Measurements from ENCODE around the gene RELA.

The RELA gene

GRCh38 chr11:65636108-65637031, 26.3 kb downstream of the RELA start:
- DNase-seq, result no peak
- Histone ChIP-seq H2AK5ac (ENCODE audit: low read length, severe bottlenecking) (no peak overlapping the region), H3K18ac (ENCODE audit: low read depth in 1 of 2, low read length in 2 of 2) (no peak overlapping the region), H3K36me3 (ENCODE audit: control insufficient read depth in 1 of 2, insufficient read depth in 2 of 2, low read depth in 1 of 2, low read length in 2 of 2) (peaks cover 58 to 76% of the 10 kb centered on the region in 2 experiments), H3K4me1 (ENCODE audit: control insufficient read depth, insufficient read depth, low read depth, low read length) (peaks cover 27% of the 10 kb centered on the region), H3K79me1 (replicated peaks; ENCODE audit: low read length, poor library complexity, severe bottlenecking) (peaks cover 42% of the 10 kb centered on the region), H4K8ac (ENCODE audit: low read length) (no peak overlapping the region), H3K4me2 (ENCODE audit: low read length, poor library complexity, severe bottlenecking) (no peak overlapping the region), H2BK120ac (ENCODE audit: low read depth, low read length) (no peak overlapping the region), H3K4me3 (ENCODE audit: insufficient read depth in 1 of 2, low read depth in 1 of 2, low read length in 2 of 2) (no peak overlapping the region), H3K14ac (ENCODE audit: low read length in 2 of 2) (no peak overlapping the region), H3K27ac (ENCODE audit: low read length, poor library complexity, severe bottlenecking) (no peak overlapping the region), H3K9me3 (ENCODE audit: control insufficient read depth, low read length) (no peaks in the 10 kb centered on the region), H4K91ac (ENCODE audit: low read length) (no peak overlapping the region), H2BK12ac (ENCODE audit: low read length in 2 of 2) (no peak overlapping the region), H3K27me3 (ENCODE audit: control insufficient read depth in 1 of 2, insufficient read depth in 1 of 2, low read length in 2 of 2) (no peaks in the 10 kb centered on the region), H2BK15ac (ENCODE audit: low read depth, poor library complexity, severe bottlenecking) (no peak overlapping the region), H3K23ac (ENCODE audit: low read length in 2 of 2) (no peak overlapping the region), H2BK5ac (ENCODE audit: low read depth, low read length, poor library complexity, severe bottlenecking) (no peak overlapping the region), H3K9ac (ENCODE audit: low read length) (no peak overlapping the region), H3K4ac (ENCODE audit: low read depth in 1 of 2, low read length in 2 of 2) (no peak overlapping the region), H2AFZ (ENCODE audit: low read depth, low read length) (no peak overlapping the region)
- 96% methylated on average over 28 of the region's 28 CpGs for WGBS

GRCh38 chr11:65634905-65635731, 27.6 kb downstream of the RELA start:
- Histone ChIP-seq H2AFZ (ENCODE audit: low read depth, low read length) (no peak overlapping the region), H4K8ac (ENCODE audit: low read length) (no peak overlapping the region), H2BK15ac (ENCODE audit: low read depth, poor library complexity, severe bottlenecking) (no peak overlapping the region), H3K27me3 (ENCODE audit: control insufficient read depth in 1 of 2, insufficient read depth in 1 of 2, low read length in 2 of 2) (no peaks in the 10 kb centered on the region), H3K4ac (ENCODE audit: low read depth in 1 of 2, low read length in 2 of 2) (no peak overlapping the region), H3K4me2 (ENCODE audit: low read length, poor library complexity, severe bottlenecking) (no peak overlapping the region), H2BK120ac (ENCODE audit: low read depth, low read length) (no peak overlapping the region), H2BK5ac (ENCODE audit: low read depth, low read length, poor library complexity, severe bottlenecking) (no peak overlapping the region), H3K4me1 (ENCODE audit: control insufficient read depth, insufficient read depth, low read depth, low read length) (peaks cover 23% of the 10 kb centered on the region), H2BK12ac (ENCODE audit: low read length in 2 of 2) (no peak overlapping the region), H3K4me3 (ENCODE audit: insufficient read depth in 1 of 2, low read depth in 1 of 2, low read length in 2 of 2) (no peak overlapping the region), H3K36me3 (ENCODE audit: control insufficient read depth in 1 of 2, insufficient read depth in 2 of 2, low read depth in 1 of 2, low read length in 2 of 2) (peaks cover 65 to 76% of the 10 kb centered on the region in 2 experiments), H4K91ac (ENCODE audit: low read length) (peak overlapping the region; percentile 46), H3K14ac (ENCODE audit: low read length in 2 of 2) (no peak overlapping the region), H2AK5ac (ENCODE audit: low read length, severe bottlenecking) (no peak overlapping the region), H3K18ac (ENCODE audit: low read depth in 1 of 2, low read length in 2 of 2) (no peak overlapping the region), H3K23ac (ENCODE audit: low read length in 2 of 2) (no peak overlapping the region), H3K9ac (ENCODE audit: low read length) (no peak overlapping the region), H3K27ac (ENCODE audit: low read length, poor library complexity, severe bottlenecking) (no peak overlapping the region), H3K9me3 (ENCODE audit: control insufficient read depth, low read length) (no peaks in the 10 kb centered on the region), H3K79me1 (replicated peaks; ENCODE audit: low read length, poor library complexity, severe bottlenecking) (peaks cover 42% of the 10 kb centered on the region)
- DNase-seq, result no peak
- 97% methylated on average over 46 of the region's 46 CpGs for WGBS

- H3K9ac ChIP-seq (ENCODE audit: low read length), result no peak overlapping the region
- H2AK5ac ChIP-seq (ENCODE audit: low read length, severe bottlenecking), result no peak overlapping the region
- WGBS, result 97% methylated on average over 11 of the region's 11 CpGs
- no peak overlapping the region for H2BK120ac ChIP-seq (ENCODE audit: low read depth, low read length)
- H3K23ac ChIP-seq (ENCODE audit: low read length in 2 of 2), result no peak overlapping the region
- H4K8ac ChIP-seq (ENCODE audit: low read length), result no peak overlapping the region
- H3K9me3 ChIP-seq (ENCODE audit: control insufficient read depth, low read length), result no peaks in the 10 kb centered on the region
- no peak overlapping the region for H4K91ac ChIP-seq (ENCODE audit: low read length)
- no peak overlapping the region for H3K14ac ChIP-seq (ENCODE audit: low read length in 2 of 2)
- H3K4me2 ChIP-seq (ENCODE audit: low read length, poor library complexity, severe bottlenecking), result no peak overlapping the region
- no peak overlapping the region for H2BK15ac ChIP-seq (ENCODE audit: low read depth, poor library complexity, severe bottlenecking)
- no peak overlapping the region for H3K27ac ChIP-seq (ENCODE audit: low read length, poor library complexity, severe bottlenecking)
- peaks cover 72 to 76% of the 10 kb centered on the region in 2 experiments for H3K36me3 ChIP-seq (ENCODE audit: control insufficient read depth in 1 of 2, insufficient read depth in 2 of 2, low read depth in 1 of 2, low read length in 2 of 2)
- no peak overlapping the region for H3K4me3 ChIP-seq (ENCODE audit: insufficient read depth in 1 of 2, low read depth in 1 of 2, low read length in 2 of 2)
- no peak for DNase-seq
- H3K27me3 ChIP-seq (ENCODE audit: control insufficient read depth in 1 of 2, insufficient read depth in 1 of 2, low read length in 2 of 2), result no peaks in the 10 kb centered on the region
- peaks cover 16% of the 10 kb centered on the region for H3K4me1 ChIP-seq (ENCODE audit: control insufficient read depth, insufficient read depth, low read depth, low read length)
- H2AFZ ChIP-seq (ENCODE audit: low read depth, low read length), result no peak overlapping the region
- H2BK12ac ChIP-seq (ENCODE audit: low read length in 2 of 2), result no peak overlapping the region
- no peak overlapping the region for H2BK5ac ChIP-seq (ENCODE audit: low read depth, low read length, poor library complexity, severe bottlenecking)
- peaks cover 45% of the 10 kb centered on the region for H3K79me1 ChIP-seq (replicated peaks; ENCODE audit: low read length, poor library complexity, severe bottlenecking)
- H3K4ac ChIP-seq (ENCODE audit: low read depth in 1 of 2, low read length in 2 of 2), result no peak overlapping the region
- no peak overlapping the region for H3K18ac ChIP-seq (ENCODE audit: low read depth in 1 of 2, low read length in 2 of 2)
These were observed 28.3 kb downstream of the RELA start for GRCh38 chr11:65634440-65634839.

- H2BK5ac ChIP-seq (ENCODE audit: low read depth, low read length, poor library complexity, severe bottlenecking), result no peak overlapping the region
- no peak overlapping the region for H3K9ac ChIP-seq (ENCODE audit: low read length)
- H3K4ac ChIP-seq (ENCODE audit: low read depth in 1 of 2, low read length in 2 of 2), result no peak overlapping the region
- no peak overlapping the region for H3K4me2 ChIP-seq (ENCODE audit: low read length, poor library complexity, severe bottlenecking)
- no peak overlapping the region for H3K14ac ChIP-seq (ENCODE audit: low read length in 2 of 2)
- H2BK15ac ChIP-seq (ENCODE audit: low read depth, poor library complexity, severe bottlenecking), result no peak overlapping the region
- no peaks in the 10 kb centered on the region for H3K27me3 ChIP-seq (ENCODE audit: control insufficient read depth in 1 of 2, insufficient read depth in 1 of 2, low read length in 2 of 2)
- no peak overlapping the region for H2BK12ac ChIP-seq (ENCODE audit: low read length in 2 of 2)
- DNase-seq, result no peak
- H3K18ac ChIP-seq (ENCODE audit: low read depth in 1 of 2, low read length in 2 of 2), result no peak overlapping the region
- 96% methylated on average over 14 of the region's 14 CpGs for WGBS
- no peak overlapping the region for H2AFZ ChIP-seq (ENCODE audit: low read depth, low read length)
- no peaks in the 10 kb centered on the region for H3K9me3 ChIP-seq (ENCODE audit: control insufficient read depth, low read length)
- no peak overlapping the region for H2AK5ac ChIP-seq (ENCODE audit: low read length, severe bottlenecking)
- H3K27ac ChIP-seq (ENCODE audit: low read length, poor library complexity, severe bottlenecking), result no peak overlapping the region
- H3K23ac ChIP-seq (ENCODE audit: low read length in 2 of 2), result no peak overlapping the region
- peaks cover 76 to 80% of the 10 kb centered on the region in 2 experiments for H3K36me3 ChIP-seq (ENCODE audit: control insufficient read depth in 1 of 2, insufficient read depth in 2 of 2, low read depth in 1 of 2, low read length in 2 of 2)
- no peak overlapping the region for H4K91ac ChIP-seq (ENCODE audit: low read length)
- H4K8ac ChIP-seq (ENCODE audit: low read length), result no peak overlapping the region
- H2BK120ac ChIP-seq (ENCODE audit: low read depth, low read length), result no peak overlapping the region
- no peak overlapping the region for H3K4me3 ChIP-seq (ENCODE audit: insufficient read depth in 1 of 2, low read depth in 1 of 2, low read length in 2 of 2)
- peaks cover 46% of the 10 kb centered on the region for H3K79me1 ChIP-seq (replicated peaks; ENCODE audit: low read length, poor library complexity, severe bottlenecking)
- H3K4me1 ChIP-seq (ENCODE audit: control insufficient read depth, insufficient read depth, low read depth, low read length), result peaks cover 16% of the 10 kb centered on the region
These were observed 28.6 kb downstream of the RELA start for GRCh38 chr11:65634109-65634436.
